CD4-positive, alpha-beta T cell treated with Interleukin-4 for 4 hours (primary cell): Measurements from ENCODE around the gene TAAR2.
A peak's percentile ranks its signal among the peaks of the same experiment; 100 is the strongest.
"Not testable (repeated sequence)": the region's sequence is repeated elsewhere in the genome, so short reads cannot be mapped to it uniquely, and the experiment has no call there.

ENCODE experiments used
- DNase-seq: peaks from one replicate; pipeline ENCODE4 v3.0.0-alpha.2; 2020

Gene TAAR2

GRCh38 chr6:132612449-132613108, 11.5 kb downstream of the TAAR2 start:
- peak; percentile 9 for DNase-seq

DNA sequence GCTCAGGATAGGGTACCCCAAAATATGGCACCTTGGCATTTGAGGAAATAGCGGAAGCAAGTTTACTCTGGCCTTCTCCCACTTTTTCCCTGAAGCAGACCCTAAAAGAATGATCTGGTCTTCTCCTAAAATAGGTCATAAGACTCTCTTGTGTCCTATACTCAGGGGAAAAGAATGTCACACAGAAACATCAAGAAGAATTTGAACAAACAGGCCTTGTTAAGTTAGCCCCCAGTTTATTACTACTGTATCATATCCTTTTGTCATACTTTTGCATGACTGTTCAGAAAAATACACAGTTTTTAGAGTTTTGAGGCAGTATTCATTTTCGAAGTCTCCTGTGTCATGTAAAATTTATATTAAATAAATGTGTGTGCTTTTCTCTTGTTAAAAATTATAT, 12.5 kb downstream of the TAAR2 start:
- no peak for DNase-seq

- DNase-seq: no peak
Observed at GRCh38 chr6:132607544-132608233, 16.4 kb downstream of the TAAR2 start.

DNA sequence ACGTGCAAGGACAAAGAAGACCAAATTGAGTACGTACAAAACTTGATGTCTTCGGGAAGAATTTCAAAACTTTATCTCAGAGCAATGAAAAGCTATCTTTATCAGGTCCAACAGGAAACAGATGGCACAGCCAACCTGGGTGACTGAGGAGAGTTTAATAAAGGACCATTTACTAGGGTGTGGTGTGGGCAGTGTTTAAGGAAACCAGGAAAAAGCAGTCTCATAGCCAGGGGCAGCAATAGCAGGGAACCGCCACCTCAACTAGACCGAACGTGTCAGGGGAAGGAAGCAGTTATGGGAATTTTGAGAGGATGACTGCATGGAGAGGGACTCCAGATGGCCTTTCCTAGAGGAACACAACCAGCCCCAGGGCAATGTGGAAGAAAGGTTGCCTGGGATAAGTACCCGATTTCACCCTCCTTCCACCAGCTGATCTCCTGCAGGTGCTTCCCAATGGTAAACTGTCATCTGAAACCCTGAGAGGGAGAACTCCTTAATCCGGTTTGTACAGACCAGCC, 19.4 kb downstream of the TAAR2 start:
- DNase-seq: no peak

DNA sequence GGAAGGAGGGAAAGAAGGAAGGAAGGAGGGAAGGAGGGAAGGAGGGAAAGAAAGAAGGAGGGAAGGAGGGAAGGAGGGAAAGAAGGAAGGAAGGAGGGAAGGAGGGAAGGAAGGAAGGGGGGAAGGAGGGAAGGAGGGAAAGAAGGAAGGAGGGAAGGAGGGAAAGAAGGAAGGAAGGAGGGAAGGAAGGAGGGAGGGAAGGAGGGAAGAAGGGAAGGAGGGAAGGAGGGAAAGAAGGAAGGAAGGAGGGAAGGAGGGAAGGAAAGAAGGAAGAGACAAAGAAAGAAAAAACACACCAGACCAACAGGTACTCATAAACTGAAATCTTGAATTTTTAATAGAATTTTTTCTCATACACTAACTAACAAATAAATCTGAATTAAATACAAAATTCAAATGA, 23.2 kb downstream of the TAAR2 start:
- DNase-seq: not testable (repeated sequence)

DNA sequence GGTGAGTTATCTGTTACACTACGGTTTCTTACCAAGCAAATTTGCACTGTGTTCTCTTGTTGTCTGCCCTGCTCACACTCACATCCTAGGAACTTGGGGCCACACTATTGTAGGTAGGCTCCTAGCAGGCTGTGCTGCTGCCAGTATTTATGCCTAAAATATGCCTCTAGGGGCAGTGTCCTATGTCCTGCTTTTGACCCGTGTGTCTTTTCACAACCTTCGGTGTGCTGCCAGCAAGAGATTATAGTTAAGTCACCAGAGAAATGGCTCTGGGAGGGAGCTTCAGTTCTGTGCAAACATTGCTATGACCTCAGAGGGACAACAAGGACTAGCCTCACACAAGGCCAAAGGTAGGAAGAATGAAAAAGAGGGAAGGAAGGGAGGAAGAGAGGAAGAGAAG, 25.6 kb downstream of the TAAR2 start:
- no peak for DNase-seq

DNA sequence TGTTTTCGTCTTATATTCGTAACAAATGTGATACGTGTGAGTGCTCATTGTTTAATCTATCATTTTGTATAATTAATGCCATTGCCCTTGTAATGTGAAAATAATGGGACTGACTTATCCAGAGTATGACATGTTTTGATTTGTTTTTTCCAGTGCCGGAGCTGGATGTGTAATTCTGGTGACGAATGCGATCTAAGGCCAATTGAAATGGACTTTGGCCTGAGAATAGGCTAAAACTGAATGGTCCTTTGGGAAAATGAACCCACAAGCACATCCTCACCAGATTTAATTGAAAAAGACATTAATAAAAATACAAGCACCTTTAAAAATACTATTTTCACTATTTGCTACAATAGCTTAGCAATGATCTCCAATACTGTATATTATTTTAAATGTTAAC, 27.9 kb downstream of the TAAR2 start:
- DNase-seq: no peak

DNA sequence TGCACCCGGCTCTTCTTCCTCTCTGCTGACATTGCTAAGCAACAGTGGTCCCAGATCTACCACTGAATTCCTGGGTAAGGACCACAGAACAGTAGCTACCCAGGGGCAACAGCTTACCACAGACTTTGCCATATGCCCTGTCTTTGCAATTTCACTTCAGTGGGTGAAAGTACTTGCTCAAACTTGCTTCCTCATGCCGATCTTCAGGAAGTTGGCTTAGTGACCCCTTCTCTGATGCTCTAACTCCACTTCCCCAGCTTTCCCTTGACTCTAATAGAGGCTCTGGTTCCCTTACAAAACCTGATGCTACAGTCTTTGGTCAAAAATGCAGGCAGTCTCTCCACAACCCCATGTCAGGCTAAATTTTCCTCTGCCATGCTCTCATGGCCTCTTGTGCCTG, 31.2 kb downstream of the TAAR2 start:
- no peak for DNase-seq

DNA sequence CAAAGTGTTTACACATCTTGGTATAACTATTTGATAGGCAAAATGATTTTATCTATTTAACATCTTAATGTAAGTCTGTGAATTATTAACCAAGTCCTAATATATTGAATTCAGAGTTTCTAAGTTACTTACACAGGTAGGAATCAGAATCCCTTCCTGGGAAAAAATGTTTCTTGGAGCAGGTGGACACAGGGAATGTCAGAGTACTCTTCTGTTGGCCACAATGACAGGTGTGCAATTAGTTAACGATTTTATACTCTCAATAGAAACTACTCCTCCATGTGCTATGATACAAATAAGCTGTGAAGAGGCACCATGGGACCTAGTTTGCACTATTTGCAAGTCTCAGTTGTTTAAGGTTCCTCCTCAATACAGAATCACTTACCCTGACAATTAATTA, 33.7 kb downstream of the TAAR2 start:
- no peak for DNase-seq

- DNase-seq: no peak
Observed at GRCh38 chr6:132589454-132589853, 34.6 kb downstream of the TAAR2 start, which contains the start of gene TAAR5. TAAR5 (minus strand) TSS chr6:132589741; CDS start chr6:132589686, 55 bp downstream.

DNA sequence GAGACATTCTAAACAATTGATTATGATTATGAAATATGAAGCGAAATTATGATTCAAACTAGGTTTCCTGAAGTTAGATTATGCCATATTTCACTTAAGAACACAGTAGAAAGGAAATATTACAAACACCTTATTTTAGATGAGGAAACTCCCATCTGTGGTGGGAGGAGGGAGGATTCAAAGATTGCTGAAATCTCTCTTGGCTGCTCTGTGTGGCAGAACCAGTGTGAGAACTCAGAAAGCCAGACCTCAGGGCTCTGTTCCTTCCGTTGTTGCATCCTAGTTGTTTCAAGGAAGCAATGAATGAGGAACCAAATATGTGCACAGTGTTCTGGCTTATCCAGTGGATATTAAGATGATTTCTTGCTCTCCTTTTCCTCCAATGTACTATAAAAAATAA, 36.7 kb downstream of the TAAR2 start:
- DNase-seq: no peak

- no peak for DNase-seq
Observed at GRCh38 chr6:132584698-132585097, 39.4 kb downstream of the TAAR2 start.

- no peak for DNase-seq
Observed at GRCh38 chr6:132571774-132572173, 52.3 kb downstream of the TAAR2 start.

- DNase-seq: no peak
Observed at GRCh38 chr6:132570221-132570777, 53.8 kb downstream of the TAAR2 start, which contains the start of gene TAAR6. TAAR6 (plus strand) TSS chr6:132570322; CDS start chr6:132570322, 0 bp downstream.

DNA sequence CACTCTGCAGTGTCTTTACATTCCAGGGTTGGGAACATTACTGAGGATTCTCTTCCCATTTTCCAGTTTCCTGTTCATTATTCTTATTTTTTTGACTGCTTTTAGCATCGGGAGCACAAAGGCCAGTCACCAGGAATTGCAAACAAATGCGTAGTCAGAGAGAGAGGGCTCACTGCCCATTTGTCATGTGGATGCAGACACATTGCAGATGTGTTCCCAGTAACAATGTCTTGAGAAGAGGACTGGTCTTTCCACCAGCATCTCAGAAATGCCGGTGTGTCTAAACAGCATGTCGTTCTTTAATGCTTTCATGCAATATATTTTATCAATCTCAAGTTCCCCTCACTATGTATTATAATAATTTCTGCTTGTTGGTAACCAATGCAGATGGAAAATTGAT, 54.9 kb downstream of the TAAR2 start:
- DNase-seq: no peak

GRCh38 chr6:132568611-132569010, 55.5 kb downstream of the TAAR2 start:
- DNase-seq: no peak

DNA sequence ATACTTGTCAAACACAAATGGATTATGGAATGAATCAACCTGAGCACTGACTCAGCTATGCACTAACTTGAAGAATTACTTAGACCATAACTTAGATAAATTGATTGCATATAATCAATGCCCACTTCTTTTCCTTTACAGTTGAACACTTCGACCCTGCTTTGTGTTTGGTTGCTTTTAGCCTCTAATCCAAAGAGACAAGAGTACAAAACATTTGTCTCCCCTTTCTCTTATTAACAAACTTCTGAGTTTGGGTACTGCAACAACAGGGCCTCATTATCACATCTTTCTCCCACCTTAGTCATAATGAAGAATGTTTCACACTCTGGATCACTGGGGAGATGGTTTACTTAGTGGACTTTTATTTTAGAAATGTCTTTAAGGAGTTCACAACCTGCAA, 56.5 kb downstream of the TAAR2 start:
- DNase-seq: no peak
